ENCODE measurements around the gene SNRPF.
A peak's percentile ranks its signal among the peaks of the same experiment; 100 is the strongest.
"Not testable (repeated sequence)": the region's sequence is repeated elsewhere in the genome, so short reads cannot be mapped to it uniquely, and the experiment has no call there.

The SNRPF gene

GRCh38 chr12:95830335-95831089, 28.2 kb upstream of the SNRPF start:
- TF ChIP-seq, protein P1, sequence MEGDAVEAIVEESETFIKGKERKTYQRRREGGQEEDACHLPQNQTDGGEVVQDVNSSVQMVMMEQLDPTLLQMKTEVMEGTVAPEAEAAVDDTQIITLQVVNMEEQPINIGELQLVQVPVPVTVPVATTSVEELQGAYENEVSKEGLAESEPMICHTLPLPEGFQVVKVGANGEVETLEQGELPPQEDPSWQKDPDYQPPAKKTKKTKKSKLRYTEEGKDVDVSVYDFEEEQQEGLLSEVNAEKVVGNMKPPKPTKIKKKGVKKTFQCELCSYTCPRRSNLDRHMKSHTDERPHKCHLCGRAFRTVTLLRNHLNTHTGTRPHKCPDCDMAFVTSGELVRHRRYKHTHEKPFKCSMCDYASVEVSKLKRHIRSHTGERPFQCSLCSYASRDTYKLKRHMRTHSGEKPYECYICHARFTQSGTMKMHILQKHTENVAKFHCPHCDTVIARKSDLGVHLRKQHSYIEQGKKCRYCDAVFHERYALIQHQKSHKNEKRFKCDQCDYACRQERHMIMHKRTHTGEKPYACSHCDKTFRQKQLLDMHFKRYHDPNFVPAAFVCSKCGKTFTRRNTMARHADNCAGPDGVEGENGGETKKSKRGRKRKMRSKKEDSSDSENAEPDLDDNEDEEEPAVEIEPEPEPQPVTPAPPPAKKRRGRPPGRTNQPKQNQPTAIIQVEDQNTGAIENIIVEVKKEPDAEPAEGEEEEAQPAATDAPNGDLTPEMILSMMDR (IDR thresholded peaks at IDR 0.05) = no peak
- no peak for TF ChIP-seq ZFX (IDR thresholded peaks at IDR 0.05; ENCODE audit: borderline replicate concordance)
- no peak overlapping the region for H3K27ac ChIP-seq

DNA sequence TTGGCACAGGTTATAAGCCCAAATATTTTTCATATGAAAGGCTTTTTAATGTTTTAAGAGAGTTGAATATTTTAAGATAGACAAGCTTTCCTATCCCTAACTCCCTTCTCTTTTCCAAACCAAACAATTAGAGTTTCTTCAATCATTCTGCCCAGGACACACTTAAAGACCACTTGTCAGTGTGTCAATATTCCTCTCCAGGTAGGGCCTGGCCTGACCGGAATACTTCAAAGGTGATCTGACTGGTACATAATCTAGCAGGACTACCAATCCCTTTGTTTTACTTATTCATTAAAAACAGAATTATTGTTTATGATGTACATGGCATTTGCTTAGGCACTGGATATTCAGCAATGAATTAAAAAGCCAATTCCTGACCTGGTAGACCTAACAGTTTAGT, 24.2 kb upstream of the SNRPF start:
- H3K27ac ChIP-seq = no peak overlapping the region
- TF ChIP-seq ZFX (IDR thresholded peaks at IDR 0.05; ENCODE audit: borderline replicate concordance) = no peak
- TF ChIP-seq, protein P1 (IDR thresholded peaks at IDR 0.05) = no peak

DNA sequence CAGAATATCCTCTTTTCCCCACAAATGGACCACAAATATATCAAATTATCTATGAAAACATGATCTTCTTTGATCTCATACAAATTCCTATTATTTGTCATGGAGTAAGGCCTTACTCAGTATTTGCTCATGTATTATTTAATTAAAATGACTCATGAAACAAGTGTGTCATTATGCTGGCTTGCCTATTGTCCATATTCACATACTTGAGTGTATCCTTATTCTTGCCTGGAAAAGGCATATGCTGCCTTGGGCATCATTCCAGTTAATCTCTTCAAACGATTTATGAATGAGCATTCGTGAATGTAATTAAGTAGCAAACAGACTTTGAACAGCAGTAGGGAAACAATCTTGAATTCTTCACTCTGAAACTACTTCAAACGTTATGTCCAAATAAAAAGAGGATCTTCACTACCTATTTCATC, 22.6 kb upstream of the SNRPF start:
- TF ChIP-seq ZFX (IDR thresholded peaks at IDR 0.05; ENCODE audit: borderline replicate concordance) = no peak
- TF ChIP-seq, protein P1 (IDR thresholded peaks at IDR 0.05) = no peak
- peak overlapping the region; percentile 67 for H3K27ac ChIP-seq

DNA sequence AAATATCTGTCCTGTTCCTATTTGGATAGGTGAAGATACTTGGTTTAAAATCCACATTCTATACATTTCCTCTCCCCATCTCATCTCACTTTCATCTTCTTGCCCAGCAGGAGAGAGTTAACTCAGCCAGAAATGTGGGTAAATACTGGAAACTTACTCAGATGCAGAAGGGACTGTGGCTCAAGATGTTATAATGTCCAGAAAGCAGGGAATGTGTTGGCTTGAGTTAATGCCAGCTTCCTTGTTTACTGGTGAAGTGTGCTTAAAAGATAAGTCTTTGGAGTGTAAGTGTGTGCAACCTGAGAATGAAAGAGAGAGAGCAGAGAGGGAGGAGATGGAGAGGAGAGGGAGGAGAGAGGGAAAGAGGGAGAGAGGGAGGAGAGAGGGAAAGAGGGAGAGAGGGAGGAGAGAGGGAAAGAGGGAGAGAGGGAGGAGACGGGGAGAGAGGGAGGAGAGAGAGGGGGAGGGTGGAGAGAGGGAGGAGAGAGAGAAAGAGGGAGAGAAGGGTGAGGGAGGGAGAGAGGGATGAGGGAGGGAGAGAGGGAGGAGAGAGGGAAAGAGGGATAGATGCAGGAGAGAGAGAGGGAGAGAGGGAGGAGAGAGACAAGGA, 22.0 kb upstream of the SNRPF start:
- no peak for TF ChIP-seq ZFX (IDR thresholded peaks at IDR 0.05; ENCODE audit: borderline replicate concordance)
- TF ChIP-seq, protein P1 (IDR thresholded peaks at IDR 0.05) = no peak
- peak overlapping the region; percentile 67 for H3K27ac ChIP-seq

- TF ChIP-seq, protein P1 (IDR thresholded peaks at IDR 0.05) = no peak
- TF ChIP-seq ZFX (IDR thresholded peaks at IDR 0.05; ENCODE audit: borderline replicate concordance) = no peak
- peak overlapping the region; percentile 67 for H3K27ac ChIP-seq
Observed at GRCh38 chr12:95837240-95838038, 21.3 kb upstream of the SNRPF start.

DNA sequence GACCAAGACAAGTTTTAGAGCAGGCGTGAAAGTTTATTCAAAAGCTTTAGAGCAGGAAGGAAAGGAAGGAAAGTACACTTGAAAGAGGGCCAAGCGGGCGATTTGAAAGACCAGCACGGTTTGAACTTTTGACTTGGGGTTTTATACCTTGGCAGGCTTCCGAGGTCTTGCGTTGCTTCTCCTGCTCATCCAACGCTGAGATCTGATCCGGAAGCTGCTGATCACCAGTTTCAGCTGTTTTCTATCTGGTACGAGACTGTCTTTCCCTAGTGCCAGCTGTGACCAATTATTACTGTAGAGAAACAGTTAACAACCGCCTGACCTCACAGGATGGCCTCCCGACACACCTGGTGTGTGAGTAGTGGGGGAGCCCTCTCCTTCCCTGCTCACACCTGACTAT, 20.6 kb upstream of the SNRPF start:
- TF ChIP-seq, protein P1 (IDR thresholded peaks at IDR 0.05) = no peak
- TF ChIP-seq ZFX (IDR thresholded peaks at IDR 0.05; ENCODE audit: borderline replicate concordance) = no peak

DNA sequence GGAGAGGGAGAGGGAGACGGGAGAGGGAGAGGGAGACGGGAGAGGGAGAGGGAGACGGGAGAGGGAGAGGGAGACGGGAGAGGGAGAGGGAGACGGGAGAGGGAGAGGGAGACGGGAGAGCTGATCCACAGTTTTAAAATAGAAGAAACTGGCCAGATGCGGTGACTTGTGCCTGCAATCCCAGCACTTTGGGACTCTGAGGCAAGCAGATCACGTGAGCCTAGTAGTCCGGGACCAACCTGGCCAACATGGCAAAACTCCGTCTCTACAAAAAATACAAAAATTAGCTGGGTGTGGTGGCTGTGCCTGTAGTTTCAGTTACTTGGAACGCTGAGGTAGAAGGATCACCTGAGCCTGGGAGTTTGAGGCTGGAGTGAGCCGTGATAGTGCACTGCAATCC, 16.3 kb upstream of the SNRPF start:
- not testable (repeated sequence) for H3K27ac ChIP-seq

More for the DNA sequence above, 20.6 kb upstream of the SNRPF start:
- no peak overlapping the region for H3K27ac ChIP-seq

All from 22Rv1 (cell line).